Measurements from ENCODE around the gene SLC26A4.

SLC26A4 gene

GRCh38 chr7:107687656-107688055, 27.0 kb downstream of the SLC26A4 start:
- Histone ChIP-seq H2BK12ac (ENCODE audit: low read length) (no peak overlapping the region), H3K9me3 (ENCODE audit: insufficient read depth, low read depth, low read length) (no peaks in the 10 kb centered on the region), H4K8ac (ENCODE audit: low read depth, low read length) (no peak overlapping the region), H3K27me3 (ENCODE audit: insufficient read depth, low read length) (no peaks in the 10 kb centered on the region), H3K36me3 (ENCODE audit: control insufficient read depth in 1 of 2, insufficient read depth in 2 of 2, low read length in 2 of 2) (no peaks in the 10 kb centered on the region), H4K91ac (ENCODE audit: low read depth, low read length) (no peak overlapping the region), H3K4me2 (ENCODE audit: low read length) (no peak overlapping the region), H3K79me1 (ENCODE audit: low read length) (no peaks in the 10 kb centered on the region), H2AFZ (ENCODE audit: insufficient read depth, low read length, poor library complexity) (no peak overlapping the region), H3K18ac (ENCODE audit: low read length) (no peak overlapping the region), H2AK5ac (ENCODE audit: low read length) (no peak overlapping the region), H3K4me1 (ENCODE audit: control insufficient read depth in 1 of 2, insufficient read depth in 2 of 2, low read length in 2 of 2) (no peaks in the 10 kb centered on the region), H2BK5ac (ENCODE audit: low read depth, low read length, poor library complexity) (no peak overlapping the region), H3K14ac (ENCODE audit: low read length) (no peak overlapping the region), H2BK120ac (ENCODE audit: insufficient read depth, low read length, poor library complexity) (no peak overlapping the region), H3K79me2 (ENCODE audit: control insufficient read depth, insufficient read depth, low read length, poor library complexity) (no peaks in the 10 kb centered on the region), H4K12ac (ENCODE audit: low read depth, low read length) (no peak overlapping the region), H3K9ac (ENCODE audit: low read length) (no peak overlapping the region), H3K23ac (ENCODE audit: low read length) (no peak overlapping the region), H3K27ac (ENCODE audit: low read depth, low read length) (no peak overlapping the region), H3K4me3 (ENCODE audit: low read depth, low read length) (no peak overlapping the region), H3K4ac (ENCODE audit: low read depth, low read length) (no peak overlapping the region)
- WGBS (ENCODE audit: extremely low coverage, insufficient coverage, insufficient read length) = no CpG with 5 or more reads among the region's 3 CpGs
- no peak for DNase-seq

DNA sequence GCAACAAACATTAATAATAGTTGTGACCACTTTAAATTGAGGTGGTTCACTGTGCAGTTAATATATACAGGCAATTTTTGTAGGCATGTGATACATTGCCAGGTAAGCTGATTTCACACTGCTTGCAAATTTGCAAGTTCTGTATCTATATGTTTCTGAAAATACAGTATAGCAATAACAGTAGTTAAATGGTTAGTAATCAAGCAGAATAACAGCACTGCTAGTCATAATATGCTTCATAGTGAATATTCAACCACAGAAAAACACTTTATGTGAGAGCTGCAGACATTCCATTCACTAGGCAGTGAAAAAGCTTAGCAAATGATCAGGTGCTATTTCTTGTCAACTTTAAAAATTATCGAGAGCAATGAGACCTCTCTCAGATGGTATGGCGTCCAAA, 28.9 kb downstream of the SLC26A4 start:
- Histone ChIP-seq H2AK5ac (ENCODE audit: low read length) (no peak overlapping the region), H3K79me1 (ENCODE audit: low read length) (no peaks in the 10 kb centered on the region), H3K23ac (ENCODE audit: low read length) (no peak overlapping the region), H2BK12ac (ENCODE audit: low read length) (no peak overlapping the region), H3K27me3 (ENCODE audit: insufficient read depth, low read length) (no peaks in the 10 kb centered on the region), H3K4me1 (ENCODE audit: control insufficient read depth in 1 of 2, insufficient read depth in 2 of 2, low read length in 2 of 2) (no peaks in the 10 kb centered on the region), H3K79me2 (ENCODE audit: control insufficient read depth, insufficient read depth, low read length, poor library complexity) (no peaks in the 10 kb centered on the region), H3K4me3 (ENCODE audit: low read depth, low read length) (no peak overlapping the region), H4K8ac (ENCODE audit: low read depth, low read length) (no peak overlapping the region), H3K14ac (ENCODE audit: low read length) (no peak overlapping the region), H4K91ac (ENCODE audit: low read depth, low read length) (no peak overlapping the region), H2BK120ac (ENCODE audit: insufficient read depth, low read length, poor library complexity) (no peak overlapping the region), H3K4me2 (ENCODE audit: low read length) (no peak overlapping the region), H3K9ac (ENCODE audit: low read length) (no peak overlapping the region), H4K12ac (ENCODE audit: low read depth, low read length) (no peak overlapping the region), H3K27ac (ENCODE audit: low read depth, low read length) (no peak overlapping the region), H2BK5ac (ENCODE audit: low read depth, low read length, poor library complexity) (no peak overlapping the region), H3K18ac (ENCODE audit: low read length) (no peak overlapping the region), H3K9me3 (ENCODE audit: insufficient read depth, low read depth, low read length) (no peaks in the 10 kb centered on the region), H3K4ac (ENCODE audit: low read depth, low read length) (no peak overlapping the region), H3K36me3 (ENCODE audit: control insufficient read depth in 1 of 2, insufficient read depth in 2 of 2, low read length in 2 of 2) (no peaks in the 10 kb centered on the region), H2AFZ (ENCODE audit: insufficient read depth, low read length, poor library complexity) (no peak overlapping the region)
- no peak for DNase-seq
- WGBS (ENCODE audit: extremely low coverage, insufficient coverage, insufficient read length) = no CpG with 5 or more reads among the region's 2 CpGs

- Histone ChIP-seq H3K9ac (ENCODE audit: low read length) (no peak overlapping the region), H3K14ac (ENCODE audit: low read length) (no peak overlapping the region), H3K79me1 (ENCODE audit: low read length) (no peaks in the 10 kb centered on the region), H3K4me3 (ENCODE audit: low read depth, low read length) (no peak overlapping the region), H2AFZ (ENCODE audit: insufficient read depth, low read length, poor library complexity) (no peak overlapping the region), H3K18ac (ENCODE audit: low read length) (no peak overlapping the region), H2BK120ac (ENCODE audit: insufficient read depth, low read length, poor library complexity) (no peak overlapping the region), H3K79me2 (ENCODE audit: control insufficient read depth, insufficient read depth, low read length, poor library complexity) (no peaks in the 10 kb centered on the region), H2AK5ac (ENCODE audit: low read length) (no peak overlapping the region), H3K4me1 (ENCODE audit: control insufficient read depth in 1 of 2, insufficient read depth in 2 of 2, low read length in 2 of 2) (no peaks in the 10 kb centered on the region), H3K23ac (ENCODE audit: low read length) (no peak overlapping the region), H4K12ac (ENCODE audit: low read depth, low read length) (no peak overlapping the region), H3K36me3 (ENCODE audit: control insufficient read depth in 1 of 2, insufficient read depth in 2 of 2, low read length in 2 of 2) (no peaks in the 10 kb centered on the region), H2BK5ac (ENCODE audit: low read depth, low read length, poor library complexity) (no peak overlapping the region), H3K27me3 (ENCODE audit: insufficient read depth, low read length) (no peaks in the 10 kb centered on the region), H4K91ac (ENCODE audit: low read depth, low read length) (no peak overlapping the region), H3K4me2 (ENCODE audit: low read length) (no peak overlapping the region), H4K8ac (ENCODE audit: low read depth, low read length) (no peak overlapping the region), H3K27ac (ENCODE audit: low read depth, low read length) (no peak overlapping the region), H3K4ac (ENCODE audit: low read depth, low read length) (no peak overlapping the region), H2BK12ac (ENCODE audit: low read length) (no peak overlapping the region), H3K9me3 (ENCODE audit: insufficient read depth, low read depth, low read length) (no peaks in the 10 kb centered on the region)
- peak; percentile 41 to 53 for DNase-seq
- no CpG with 5 or more reads among the region's 7 CpGs for WGBS (ENCODE audit: extremely low coverage, insufficient coverage, insufficient read length)
Measured at GRCh38 chr7:107690084-107690483, 29.5 kb downstream of the SLC26A4 start.

DNA sequence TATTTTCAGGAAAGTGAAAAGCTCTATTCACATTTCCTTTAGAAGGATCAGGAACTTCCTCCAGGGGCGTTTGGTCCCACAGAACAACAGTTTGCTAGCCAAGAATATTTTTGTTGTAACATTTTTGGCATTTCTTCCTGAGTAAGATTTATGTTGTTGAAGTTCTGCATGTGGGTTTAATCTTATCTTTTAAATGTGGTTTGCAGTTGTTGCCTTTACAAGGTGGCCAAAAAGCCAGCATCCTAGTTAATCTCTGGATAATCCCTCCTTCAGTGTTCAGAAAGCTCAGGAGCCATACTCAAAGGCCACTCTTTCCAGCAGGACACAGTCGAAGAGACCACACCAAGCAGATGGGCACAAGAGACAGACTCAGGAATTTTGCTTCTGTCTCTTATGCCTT, 30.0 kb downstream of the SLC26A4 start:
- no peak overlapping the region for H4K8ac ChIP-seq (ENCODE audit: low read depth, low read length)
- WGBS (ENCODE audit: extremely low coverage, insufficient coverage, insufficient read length) = no CpG with 5 or more reads among the region's 2 CpGs

More for the DNA sequence above, 30.0 kb downstream of the SLC26A4 start:
- no peak overlapping the region for H3K18ac ChIP-seq (ENCODE audit: low read length)
- H3K79me1 ChIP-seq (ENCODE audit: low read length) = no peaks in the 10 kb centered on the region
- H3K4me2 ChIP-seq (ENCODE audit: low read length) = no peak overlapping the region
- H3K27ac ChIP-seq (ENCODE audit: low read depth, low read length) = no peak overlapping the region
- H2AFZ ChIP-seq (ENCODE audit: insufficient read depth, low read length, poor library complexity) = no peak overlapping the region
- no peak overlapping the region for H2BK5ac ChIP-seq (ENCODE audit: low read depth, low read length, poor library complexity)
- no peaks in the 10 kb centered on the region for H3K9me3 ChIP-seq (ENCODE audit: insufficient read depth, low read depth, low read length)
- peak in 1 of 2 donors; percentile 23 for DNase-seq
- no peak overlapping the region for H4K12ac ChIP-seq (ENCODE audit: low read depth, low read length)
- H3K14ac ChIP-seq (ENCODE audit: low read length) = no peak overlapping the region
- no peak overlapping the region for H3K4ac ChIP-seq (ENCODE audit: low read depth, low read length)
- no peak overlapping the region for H4K91ac ChIP-seq (ENCODE audit: low read depth, low read length)
- no peak overlapping the region for H3K9ac ChIP-seq (ENCODE audit: low read length)
- H3K79me2 ChIP-seq (ENCODE audit: control insufficient read depth, insufficient read depth, low read length, poor library complexity) = no peaks in the 10 kb centered on the region
- no peak overlapping the region for H3K23ac ChIP-seq (ENCODE audit: low read length)
- H3K36me3 ChIP-seq (ENCODE audit: control insufficient read depth in 1 of 2, insufficient read depth in 2 of 2, low read length in 2 of 2) = no peaks in the 10 kb centered on the region
- no peak overlapping the region for H3K4me3 ChIP-seq (ENCODE audit: low read depth, low read length)
- no peaks in the 10 kb centered on the region for H3K4me1 ChIP-seq (ENCODE audit: control insufficient read depth in 1 of 2, insufficient read depth in 2 of 2, low read length in 2 of 2)
- H2BK12ac ChIP-seq (ENCODE audit: low read length) = no peak overlapping the region
- no peaks in the 10 kb centered on the region for H3K27me3 ChIP-seq (ENCODE audit: insufficient read depth, low read length)
- H2AK5ac ChIP-seq (ENCODE audit: low read length) = no peak overlapping the region
- no peak overlapping the region for H2BK120ac ChIP-seq (ENCODE audit: insufficient read depth, low read length, poor library complexity)
